ENCODE results near the gene EML5.

DNA sequence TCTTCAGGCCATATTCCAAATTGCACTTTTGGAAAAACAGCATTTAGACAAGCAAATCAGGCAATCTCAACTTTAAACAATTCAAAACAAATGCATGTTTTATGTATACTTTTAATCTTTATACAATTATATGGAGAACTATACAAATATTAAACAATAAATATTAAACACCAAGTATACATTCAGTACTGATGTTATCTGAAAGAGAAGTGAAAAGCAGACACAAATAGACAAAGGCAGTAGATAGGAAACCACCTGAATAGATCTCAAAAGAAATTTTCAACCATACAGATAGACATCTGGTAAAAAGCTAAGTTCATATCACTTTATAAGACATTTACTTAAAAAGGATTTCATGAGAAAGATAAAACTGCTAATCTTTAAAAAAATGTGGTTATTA is 164.7 kb downstream of the EML5 start:
- TF ChIP-seq CTCF (IDR thresholded peaks at IDR 0.05; ENCODE audit: low read depth, low read length) (no peak), EZH2phosphoT487 (IDR thresholded peaks at IDR 0.05; ENCODE audit: low read depth) (no peak)

All from OCI-LY3 (cell line).